Thoracic aorta (tissue), 2 donors: ENCODE measurements around the gene KIF4A. TPM values are rescaled to one million over a fixed set of nuclear protein-coding genes. Genes with fewer than 3 reads are reported as not detected.
"Not testable (repeated sequence)": the region's sequence is repeated elsewhere in the genome, so short reads cannot be mapped to it uniquely, and the experiment has no call there.

ENCODE experiments used
- ATAC-seq: fragments of 150-250 bp; one replicate; pipeline ENCODE4 v1.8.0; 2017; ENCODE audit warnings: low read depth; ENCODE audit not compliant: insufficient number of reproducible peaks, low FRiP score
- DNase-seq: peaks from one replicate; pipeline ENCODE4 v3.0.0-alpha.2; 2020; ENCODE audit warnings: low spot score
- H3K27ac ChIP-seq, 2 donors: fragments of 200-600 bp; sonication (generic); 1 replicate in 1 of 2; 2 replicates in 1 of 2; pipeline ENCODE4 v1.5.1; 2016; ENCODE audit warnings: mild to moderate bottlenecking in 2 of 2, moderate library complexity in 2 of 2
- H3K27me3 ChIP-seq: fragments of 200-600 bp; sonication (generic); replicated peaks from 2 replicates; pipeline ENCODE4 v1.6.0; 2016; ENCODE audit warnings: mild to moderate bottlenecking; ENCODE audit not compliant: insufficient read depth
- H3K36me3 ChIP-seq: fragments of 200-600 bp; sonication (generic); one replicate; pipeline ENCODE4 v1.5.1; 2016
- H3K4me1 ChIP-seq, 2 donors: fragments of 200-600 bp; sonication (generic); 1 replicate in 1 of 2; 2 replicates in 1 of 2; pipeline versions ENCODE4 v1.5.1 to v1.6.0; 2016; ENCODE audit warnings: low read depth in 2 of 2, mild to moderate bottlenecking in 1 of 2; ENCODE audit not compliant: control insufficient read depth in 1 of 2
- H3K4me3 ChIP-seq: fragments of 200-600 bp; sonication (generic); 2 replicates; pipeline ENCODE4 v1.5.1; 2016; ENCODE audit warnings: mild to moderate bottlenecking
- H3K9me3 ChIP-seq: fragments of 200-600 bp; sonication (generic); 2 replicates; pipeline ENCODE4 v1.5.1; 2016
- total RNA-seq, 2 donors: library from RNA; depleted of rRNA; stranded (reverse); fragments of >200 nt; gene quantifications; one replicate each; pipeline versions ENCODE4 v1.1.0 to v1.2.3, GENCODE V29; 2016
- TF ChIP-seq, protein P1 (sequence below): fragments of 200-600 bp; sonication (generic); IDR thresholded peaks from one replicate; pipeline ENCODE4 v1.5.1; 2019; ENCODE audit warnings: antibody characterized with exemption

KIF4A gene
- total RNA-seq, 2 donors from 2014 or later = 1.7 TPM; not detected in 1

DNA sequence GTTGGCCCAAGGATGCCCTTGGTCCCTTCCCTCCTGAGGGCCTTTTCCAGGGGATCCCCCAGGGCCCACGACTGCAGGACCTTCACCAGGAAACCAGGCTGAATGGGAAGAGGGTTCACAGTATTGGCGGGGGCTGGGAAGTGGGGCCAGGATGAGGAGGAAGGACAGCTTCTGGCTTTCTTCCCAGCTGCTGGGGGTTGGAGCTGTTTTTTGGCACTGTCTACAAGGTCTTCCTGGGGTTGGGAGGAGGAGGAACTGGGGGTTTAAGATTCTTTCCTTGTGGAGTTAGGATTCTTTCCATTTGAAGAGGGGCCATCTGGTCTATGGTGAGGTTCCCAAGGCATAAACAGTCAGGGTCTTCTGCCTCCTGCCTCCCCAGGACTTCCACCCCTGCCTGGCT is 64.8 kb downstream of the KIF4A start:
- no peaks in the 10 kb centered on the region for H3K27me3 ChIP-seq
- no peaks in the 10 kb centered on the region for H3K4me1 ChIP-seq
- H3K4me3 ChIP-seq = no peak overlapping the region
- no peak overlapping the region for H3K27ac ChIP-seq
- ATAC-seq (no peak), DNase-seq (no peak)
- H3K9me3 ChIP-seq = no peaks in the 10 kb centered on the region
- TF ChIP-seq, protein P1, sequence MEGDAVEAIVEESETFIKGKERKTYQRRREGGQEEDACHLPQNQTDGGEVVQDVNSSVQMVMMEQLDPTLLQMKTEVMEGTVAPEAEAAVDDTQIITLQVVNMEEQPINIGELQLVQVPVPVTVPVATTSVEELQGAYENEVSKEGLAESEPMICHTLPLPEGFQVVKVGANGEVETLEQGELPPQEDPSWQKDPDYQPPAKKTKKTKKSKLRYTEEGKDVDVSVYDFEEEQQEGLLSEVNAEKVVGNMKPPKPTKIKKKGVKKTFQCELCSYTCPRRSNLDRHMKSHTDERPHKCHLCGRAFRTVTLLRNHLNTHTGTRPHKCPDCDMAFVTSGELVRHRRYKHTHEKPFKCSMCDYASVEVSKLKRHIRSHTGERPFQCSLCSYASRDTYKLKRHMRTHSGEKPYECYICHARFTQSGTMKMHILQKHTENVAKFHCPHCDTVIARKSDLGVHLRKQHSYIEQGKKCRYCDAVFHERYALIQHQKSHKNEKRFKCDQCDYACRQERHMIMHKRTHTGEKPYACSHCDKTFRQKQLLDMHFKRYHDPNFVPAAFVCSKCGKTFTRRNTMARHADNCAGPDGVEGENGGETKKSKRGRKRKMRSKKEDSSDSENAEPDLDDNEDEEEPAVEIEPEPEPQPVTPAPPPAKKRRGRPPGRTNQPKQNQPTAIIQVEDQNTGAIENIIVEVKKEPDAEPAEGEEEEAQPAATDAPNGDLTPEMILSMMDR = no peak
- H3K36me3 ChIP-seq = no peaks in the 10 kb centered on the region

DNA sequence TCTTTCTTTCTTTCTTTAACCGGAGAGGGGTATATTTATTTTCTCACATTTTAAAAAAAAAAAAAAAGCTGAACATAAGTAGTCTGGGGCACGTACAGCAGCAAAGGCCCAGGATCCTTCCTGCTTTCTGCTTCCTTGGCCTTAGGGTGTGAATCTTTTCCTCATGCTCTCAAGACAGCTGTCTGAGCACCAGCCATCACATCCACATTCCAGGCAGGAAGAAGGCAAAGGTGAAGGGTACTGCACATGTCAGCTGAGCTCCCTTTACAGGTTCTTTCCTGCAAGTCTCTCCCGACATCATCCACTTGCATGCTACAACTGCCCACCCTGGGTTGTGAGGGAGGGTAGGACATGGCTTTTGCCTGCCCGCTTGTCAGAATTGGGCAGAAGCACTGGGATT is 69.6 kb downstream of the KIF4A start:
- H3K9me3 ChIP-seq = no peaks in the 10 kb centered on the region
- no peak for DNase-seq
- TF ChIP-seq, protein P1 = no peak

DNA sequence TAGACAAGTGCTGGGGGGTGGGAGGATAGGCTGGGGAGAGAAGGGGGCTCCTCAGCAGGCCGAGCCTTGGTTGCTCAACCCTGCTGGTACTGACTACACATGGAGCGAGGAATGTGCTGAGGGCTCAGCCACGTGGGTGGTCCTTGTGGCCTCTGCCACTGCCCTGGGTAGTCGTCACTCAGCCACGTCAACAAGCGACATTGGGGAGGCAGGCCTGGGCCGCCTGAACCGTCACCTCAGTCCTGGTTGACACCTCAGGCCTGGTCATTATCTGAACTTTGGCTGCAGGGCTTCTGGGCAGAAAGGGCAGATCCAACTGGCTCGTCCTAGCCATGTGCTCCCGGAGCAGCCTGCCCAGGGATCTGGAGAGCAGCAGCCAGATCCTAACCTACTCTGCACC is 70.5 kb downstream of the KIF4A start:
- H3K36me3 ChIP-seq = no peaks in the 10 kb centered on the region
- no peak overlapping the region for H3K4me3 ChIP-seq
- no peaks in the 10 kb centered on the region for H3K4me1 ChIP-seq
- H3K27ac ChIP-seq = no peak overlapping the region
- H3K27me3 ChIP-seq = no peaks in the 10 kb centered on the region
- no peaks in the 10 kb centered on the region for H3K9me3 ChIP-seq
- TF ChIP-seq, protein P1 = no peak
- DNase-seq = no peak
- ATAC-seq = no peak

More for the DNA sequence above, 69.6 kb downstream of the KIF4A start:
- Histone ChIP-seq H3K36me3 (no peaks in the 10 kb centered on the region), H3K27me3 (no peaks in the 10 kb centered on the region), H3K4me3 (no peak overlapping the region), H3K27ac (no peak overlapping the region), H3K4me1 (no peaks in the 10 kb centered on the region)
- no peak for ATAC-seq

DNA sequence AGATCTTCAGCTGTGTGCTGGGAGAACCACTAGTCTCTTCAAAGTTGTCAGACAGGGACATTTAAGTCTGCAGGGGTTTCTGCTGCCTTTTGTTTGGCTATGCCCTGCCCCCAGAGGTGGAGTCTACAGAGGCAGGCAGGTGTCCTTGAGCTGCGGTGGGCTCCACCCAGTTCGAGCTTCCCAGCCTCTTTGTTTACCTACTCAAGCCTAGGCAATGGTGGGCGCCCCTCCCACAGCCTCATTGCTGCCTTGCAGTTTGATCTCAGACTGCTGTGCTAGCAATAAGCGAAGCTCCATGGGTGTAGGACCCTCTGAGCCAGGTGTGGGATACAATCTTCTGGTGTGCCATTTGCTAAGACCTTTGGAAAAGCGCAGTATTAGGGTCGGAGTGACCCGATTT is 78.8 kb downstream of the KIF4A start:
- H3K36me3 ChIP-seq, ATAC-seq, DNase-seq, H3K9me3 ChIP-seq, H3K27me3 ChIP-seq, H3K4me1 ChIP-seq, H3K4me3 ChIP-seq, H3K27ac ChIP-seq: not testable (repeated sequence)

DNA sequence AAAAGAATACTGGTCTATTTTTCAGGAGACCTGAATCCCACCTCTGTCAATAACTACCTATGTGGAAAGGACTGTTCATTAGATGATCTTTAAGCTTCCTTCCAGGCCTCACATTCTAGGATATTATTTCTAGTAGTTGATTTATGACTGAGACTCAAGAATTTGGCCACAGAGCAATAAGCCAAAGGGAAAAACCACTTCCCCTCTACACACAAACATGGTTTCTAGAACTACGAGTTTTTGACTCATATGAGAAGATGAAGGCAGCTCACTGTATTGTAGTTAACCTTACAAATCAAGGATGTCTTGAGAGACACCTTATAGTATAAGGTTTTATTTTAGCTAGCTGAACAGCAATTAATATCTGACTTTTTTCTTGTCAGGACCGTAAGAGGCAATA is 96.3 kb downstream of the KIF4A start:
- H3K4me3 ChIP-seq = no peak overlapping the region
- TF ChIP-seq, protein P1 = no peak

DNA sequence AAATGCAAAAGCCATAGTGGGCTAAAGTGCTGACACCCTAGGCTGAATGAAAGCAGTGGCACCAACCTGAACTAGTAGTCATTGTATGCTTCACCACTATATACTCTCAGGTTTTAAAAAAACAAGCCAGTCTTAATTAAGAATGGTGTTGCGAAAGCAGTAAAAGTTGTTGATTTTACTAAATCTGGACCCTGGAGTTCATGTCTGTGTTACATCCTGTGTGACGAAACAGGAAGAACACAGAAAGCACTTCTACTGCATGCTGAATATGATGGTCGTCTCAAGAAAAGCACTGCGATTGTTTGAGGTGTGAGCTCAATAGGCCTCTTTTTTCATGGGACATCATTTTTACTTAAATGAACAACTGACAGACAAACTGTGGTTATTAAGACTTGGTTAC is 109.0 kb downstream of the KIF4A start:
- no peaks in the 10 kb centered on the region for H3K27me3 ChIP-seq
- ATAC-seq (no peak), DNase-seq (no peak)
- H3K4me1 ChIP-seq = no peaks in the 10 kb centered on the region
- no peaks in the 10 kb centered on the region for H3K9me3 ChIP-seq
- TF ChIP-seq, protein P1 = no peak
- peak overlapping the region in 1 of 2 donors; percentile 26 for H3K27ac ChIP-seq
- H3K4me3 ChIP-seq = no peak overlapping the region
- no peaks in the 10 kb centered on the region for H3K36me3 ChIP-seq

More for the DNA sequence above, 96.3 kb downstream of the KIF4A start:
- H3K36me3 ChIP-seq = no peaks in the 10 kb centered on the region
- no peaks in the 10 kb centered on the region for H3K27me3 ChIP-seq
- DNase-seq (no peak), ATAC-seq (no peak)
- no peaks in the 10 kb centered on the region for H3K4me1 ChIP-seq
- H3K9me3 ChIP-seq = no peaks in the 10 kb centered on the region
- no peak overlapping the region for H3K27ac ChIP-seq

DNA sequence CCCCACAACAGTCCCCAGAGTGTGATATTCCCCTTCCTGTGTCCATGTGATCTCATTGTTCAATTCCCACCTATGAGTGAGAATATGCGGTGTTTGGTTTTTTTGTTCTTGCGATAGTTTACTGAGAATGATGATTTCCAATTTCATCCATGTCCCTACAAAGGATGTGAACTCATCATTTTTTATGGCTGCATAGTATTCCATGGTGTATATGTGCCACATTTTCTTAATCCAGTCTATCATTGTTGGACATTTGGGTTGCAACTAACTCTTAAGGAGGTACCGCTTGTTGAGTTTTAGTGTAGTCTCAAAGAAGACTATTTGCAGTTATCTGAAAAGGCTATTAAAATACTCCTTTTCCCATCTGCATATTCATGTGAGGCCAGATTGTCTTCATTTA is 110.3 kb downstream of the KIF4A start:
- not testable (repeated sequence) for H3K36me3 ChIP-seq, H3K4me1 ChIP-seq, H3K9me3 ChIP-seq, DNase-seq, H3K27me3 ChIP-seq, H3K4me3 ChIP-seq, H3K27ac ChIP-seq, ATAC-seq
